ENCODE results near the gene IZUMO2. TPM values are rescaled to one million over a fixed set of nuclear protein-coding genes. Genes with fewer than 3 reads are reported as not detected.

IZUMO2 gene
- total and polyA plus RNA-seq, 4 donors = 0.18 to 0.46 TPM; not detected in 2

DNA sequence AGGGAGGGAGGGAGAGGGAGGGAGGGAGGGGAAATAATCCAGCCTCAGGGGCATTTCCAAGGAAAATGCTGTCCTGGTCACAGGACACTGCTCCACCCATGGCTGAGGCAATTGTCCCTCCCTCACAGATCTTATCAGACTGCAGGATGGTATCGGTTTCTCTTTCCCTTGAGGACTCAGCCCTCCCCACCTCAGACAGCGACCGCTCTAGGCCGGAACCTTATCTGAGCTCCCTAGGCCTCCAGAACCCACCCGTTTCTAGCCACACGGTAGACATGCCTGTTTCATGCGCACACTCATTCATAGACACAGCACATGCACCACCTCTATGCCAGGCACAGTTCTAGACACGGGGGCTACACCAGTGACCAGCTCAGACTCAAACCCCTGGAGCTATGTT is 10.0 kb upstream of the IZUMO2 start:
- Histone ChIP-seq H3K4me3 (no peak overlapping the region), H3K9me3 (ENCODE audit: control insufficient read depth in 4 of 4, insufficient read depth in 3 of 4, low read length in 3 of 4) (no peaks in the 10 kb centered on the region), H3K27ac (ENCODE audit: low read depth in 1 of 2, low read length in 1 of 2) (no peak overlapping the region), H3K9ac (ENCODE audit: insufficient read depth in 1 of 2, low read length in 2 of 2) (no peak overlapping the region), H3K27me3 (ENCODE audit: control insufficient read depth in 3 of 3, insufficient read depth in 3 of 3, low read length in 2 of 3) (no peaks in the 10 kb centered on the region), H3K36me3 (ENCODE audit: control insufficient read depth in 4 of 4, insufficient read depth in 4 of 4, low read length in 4 of 4) (no peaks in the 10 kb centered on the region), H3K4me1 (ENCODE audit: control insufficient read depth in 5 of 5, insufficient read depth in 5 of 5, low read length in 5 of 5) (peaks cover 0 to 3% (median 0%) of the 10 kb centered on the region in 5 donors)
- DNase-seq = no peak
- 54 to 59% methylated on average over 8 of the region's 8 CpGs for WGBS, 2 donors
- no peak for ATAC-seq (ENCODE audit: insufficient read depth, low FRiP score)
- TF ChIP-seq, protein P1, sequence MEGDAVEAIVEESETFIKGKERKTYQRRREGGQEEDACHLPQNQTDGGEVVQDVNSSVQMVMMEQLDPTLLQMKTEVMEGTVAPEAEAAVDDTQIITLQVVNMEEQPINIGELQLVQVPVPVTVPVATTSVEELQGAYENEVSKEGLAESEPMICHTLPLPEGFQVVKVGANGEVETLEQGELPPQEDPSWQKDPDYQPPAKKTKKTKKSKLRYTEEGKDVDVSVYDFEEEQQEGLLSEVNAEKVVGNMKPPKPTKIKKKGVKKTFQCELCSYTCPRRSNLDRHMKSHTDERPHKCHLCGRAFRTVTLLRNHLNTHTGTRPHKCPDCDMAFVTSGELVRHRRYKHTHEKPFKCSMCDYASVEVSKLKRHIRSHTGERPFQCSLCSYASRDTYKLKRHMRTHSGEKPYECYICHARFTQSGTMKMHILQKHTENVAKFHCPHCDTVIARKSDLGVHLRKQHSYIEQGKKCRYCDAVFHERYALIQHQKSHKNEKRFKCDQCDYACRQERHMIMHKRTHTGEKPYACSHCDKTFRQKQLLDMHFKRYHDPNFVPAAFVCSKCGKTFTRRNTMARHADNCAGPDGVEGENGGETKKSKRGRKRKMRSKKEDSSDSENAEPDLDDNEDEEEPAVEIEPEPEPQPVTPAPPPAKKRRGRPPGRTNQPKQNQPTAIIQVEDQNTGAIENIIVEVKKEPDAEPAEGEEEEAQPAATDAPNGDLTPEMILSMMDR (IDR thresholded peaks at IDR 0.05; ENCODE audit: control extremely low read depth, extremely low read depth) = no peak

DNA sequence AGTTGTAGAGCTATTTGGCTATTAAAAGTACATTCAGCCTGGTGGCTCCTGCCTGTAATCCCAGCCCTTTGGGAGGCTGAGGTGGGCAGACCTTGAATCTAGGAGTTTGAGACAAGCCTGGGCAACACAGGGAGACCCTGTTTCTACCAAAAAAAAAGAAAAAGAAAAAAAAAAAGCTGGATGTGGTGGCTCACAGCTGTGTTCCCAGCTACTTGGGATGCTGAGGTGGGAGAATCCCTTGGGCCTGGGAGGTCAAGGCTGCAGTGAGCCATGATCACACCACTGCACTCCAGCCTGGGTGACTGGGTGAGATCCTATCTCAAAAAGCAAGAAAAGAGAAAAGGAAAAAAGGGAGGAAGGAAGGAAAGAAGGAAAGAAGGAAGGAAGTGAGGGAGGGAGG is 9.6 kb upstream of the IZUMO2 start:
- no peak for DNase-seq
- H3K4me1 ChIP-seq (ENCODE audit: control insufficient read depth in 5 of 5, insufficient read depth in 5 of 5, low read length in 5 of 5) = peaks cover 0 to 6% (median 0%) of the 10 kb centered on the region in 5 donors
- TF ChIP-seq, protein P1 (IDR thresholded peaks at IDR 0.05; ENCODE audit: control extremely low read depth, extremely low read depth) = no peak

GRCh38 chr19:50171752-50172151 is 8.7 kb upstream of the IZUMO2 start:
- Histone ChIP-seq H3K27ac (ENCODE audit: low read depth in 1 of 2, low read length in 1 of 2) (no peak overlapping the region), H3K9me3 (ENCODE audit: control insufficient read depth in 4 of 4, insufficient read depth in 3 of 4, low read length in 3 of 4) (no peaks in the 10 kb centered on the region), H3K4me1 (ENCODE audit: control insufficient read depth in 5 of 5, insufficient read depth in 5 of 5, low read length in 5 of 5) (peaks cover 0 to 15% (median 5%) of the 10 kb centered on the region in 5 donors), H3K27me3 (ENCODE audit: control insufficient read depth in 3 of 3, insufficient read depth in 3 of 3, low read length in 2 of 3) (no peaks in the 10 kb centered on the region), H3K36me3 (ENCODE audit: control insufficient read depth in 4 of 4, insufficient read depth in 4 of 4, low read length in 4 of 4) (no peaks in the 10 kb centered on the region), H3K9ac (ENCODE audit: insufficient read depth in 1 of 2, low read length in 2 of 2) (no peak overlapping the region), H3K4me3 (no peak overlapping the region)
- WGBS, 2 donors = 89 to 95% methylated on average over 5 of the region's 5 CpGs
- DNase-seq (no peak), ATAC-seq (ENCODE audit: insufficient read depth, low FRiP score) (no peak)
- TF ChIP-seq, protein P1 (IDR thresholded peaks at IDR 0.05; ENCODE audit: control extremely low read depth, extremely low read depth) = no peak

More for the DNA sequence above, 9.6 kb upstream of the IZUMO2 start:
- Histone ChIP-seq H3K36me3 (ENCODE audit: control insufficient read depth in 4 of 4, insufficient read depth in 4 of 4, low read length in 4 of 4) (no peaks in the 10 kb centered on the region), H3K4me3 (no peak overlapping the region), H3K27ac (ENCODE audit: low read depth in 1 of 2, low read length in 1 of 2) (no peak overlapping the region), H3K27me3 (ENCODE audit: control insufficient read depth in 3 of 3, insufficient read depth in 3 of 3, low read length in 2 of 3) (no peaks in the 10 kb centered on the region), H3K9ac (ENCODE audit: insufficient read depth in 1 of 2, low read length in 2 of 2) (no peak overlapping the region), H3K9me3 (ENCODE audit: control insufficient read depth in 4 of 4, insufficient read depth in 3 of 4, low read length in 3 of 4) (no peaks in the 10 kb centered on the region)
- no peak for ATAC-seq (ENCODE audit: insufficient read depth, low FRiP score)

DNA sequence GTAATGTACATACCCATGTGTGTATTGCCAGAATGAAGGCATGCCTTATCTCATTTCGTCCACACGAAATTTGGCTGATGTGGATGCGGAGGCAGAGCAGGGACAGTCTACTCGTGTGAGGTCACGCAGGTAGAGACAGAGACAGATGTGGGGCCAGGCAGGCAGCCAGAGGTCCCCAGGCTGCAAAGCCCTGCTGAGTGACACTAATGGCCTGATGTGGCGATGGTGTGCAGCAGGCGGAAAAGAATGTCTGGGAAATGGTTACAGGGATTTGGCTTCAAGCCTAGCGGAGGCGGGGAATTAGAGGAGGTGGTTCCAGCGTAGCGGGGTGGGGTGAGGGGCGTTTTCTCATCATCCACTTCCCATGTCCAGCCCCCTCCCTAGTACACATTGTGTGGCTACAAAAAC is 4.2 kb upstream of the IZUMO2 start:
- no peak for ATAC-seq (ENCODE audit: insufficient read depth, low FRiP score)
- Histone ChIP-seq H3K36me3 (ENCODE audit: control insufficient read depth in 4 of 4, insufficient read depth in 4 of 4, low read length in 4 of 4) (no peaks in the 10 kb centered on the region), H3K27me3 (ENCODE audit: control insufficient read depth in 3 of 3, insufficient read depth in 3 of 3, low read length in 2 of 3) (no peaks in the 10 kb centered on the region), H3K4me1 (ENCODE audit: control insufficient read depth in 5 of 5, insufficient read depth in 5 of 5, low read length in 5 of 5) (peaks cover 0 to 28% (median 5%) of the 10 kb centered on the region in 5 donors), H3K27ac (ENCODE audit: low read depth in 1 of 2, low read length in 1 of 2) (no peak overlapping the region), H3K9ac (ENCODE audit: insufficient read depth in 1 of 2, low read length in 2 of 2) (no peak overlapping the region), H3K4me3 (no peak overlapping the region), H3K9me3 (ENCODE audit: control insufficient read depth in 4 of 4, insufficient read depth in 3 of 4, low read length in 3 of 4) (peaks cover 0 to 3% (median 0%) of the 10 kb centered on the region in 4 donors)
- 34 to 50% methylated on average over 12 of the region's 12 CpGs for WGBS, 2 donors
- peak; percentile 96 to 99 (median 99) for DNase-seq
- TF ChIP-seq, protein P1 (IDR thresholded peaks at IDR 0.05; ENCODE audit: control extremely low read depth, extremely low read depth) = no peak
